ENCODE measurements around the gene STK10.
A peak's percentile ranks its signal among the peaks of the same experiment; 100 is the strongest.

Gene STK10

DNA sequence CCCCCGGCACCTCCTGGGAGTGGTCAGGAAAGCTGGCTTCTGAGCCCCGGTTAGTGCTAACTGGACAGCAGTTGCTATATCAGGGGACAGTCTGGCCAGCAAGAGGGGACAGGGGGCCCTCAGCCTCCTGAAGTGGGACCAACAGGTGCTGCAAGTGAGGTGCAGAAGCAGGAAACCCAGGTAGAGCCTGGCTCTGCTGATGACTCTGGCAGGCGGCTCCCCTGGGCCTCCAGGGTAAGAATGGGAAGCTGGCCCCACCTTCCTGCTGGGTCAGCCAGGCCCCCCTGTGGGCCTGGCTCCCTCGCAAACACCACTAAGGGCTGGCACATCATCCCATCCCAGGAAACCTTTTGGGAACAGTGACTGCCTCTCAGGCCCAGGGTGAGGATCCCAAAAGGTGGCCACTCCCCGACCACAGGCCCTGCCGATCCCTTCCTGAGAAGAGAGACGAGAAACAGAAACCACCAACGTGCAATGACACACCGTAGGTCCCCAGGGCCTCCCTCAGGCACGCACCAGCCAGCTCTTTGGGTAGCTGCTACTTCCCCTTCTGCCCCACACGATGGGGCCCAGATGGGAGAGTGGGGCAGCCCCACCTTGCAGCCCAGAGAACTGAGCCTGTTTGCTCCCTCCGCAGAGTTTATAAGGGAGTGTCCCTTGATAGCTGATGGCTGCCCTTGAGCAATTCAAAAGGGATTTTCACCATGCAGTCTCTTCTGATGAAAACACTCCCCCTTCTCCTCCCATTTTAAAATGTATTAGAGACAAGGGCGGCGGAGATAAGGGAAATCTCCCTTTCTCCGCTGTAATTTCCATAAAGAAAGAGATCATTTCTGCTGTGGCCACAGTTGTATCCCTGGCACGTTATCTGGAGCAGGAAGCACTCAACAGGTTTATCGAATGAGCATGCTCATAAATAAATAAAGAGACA lies 76.8 kb downstream of the STK10 start:
- WGBS, 2 experiments = 67% methylated on average over 16 of the region's 17 CpGs
- H3K9me3 ChIP-seq (ENCODE audit: control insufficient read depth, low read length) = no peaks in the 10 kb centered on the region

DNA sequence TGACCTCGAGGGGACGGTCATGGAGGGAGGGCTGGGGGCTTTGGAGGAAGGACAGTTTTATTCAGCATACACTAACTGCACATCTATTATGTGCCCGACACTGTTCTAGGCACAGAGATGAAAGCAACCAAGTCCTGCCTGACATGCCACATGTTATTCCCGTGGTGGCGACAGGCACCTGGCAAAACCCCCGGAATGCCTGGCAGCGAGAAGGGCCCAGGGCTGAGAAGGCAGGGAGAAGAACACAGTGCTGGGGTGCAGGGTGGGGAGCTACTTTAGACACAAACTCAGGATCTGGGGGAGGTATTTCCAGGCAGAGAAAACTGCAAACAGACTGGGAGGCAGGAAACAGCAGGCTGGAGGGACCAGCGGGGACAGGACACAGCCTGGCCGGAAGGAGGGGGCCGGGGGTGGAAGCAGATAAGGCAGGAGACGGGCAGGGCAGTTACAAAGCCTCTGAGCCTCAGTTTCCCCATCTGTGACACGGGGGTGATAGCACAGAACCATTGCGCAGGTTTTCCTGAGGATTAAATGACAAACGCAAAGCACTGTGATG lies 77.7 kb downstream of the STK10 start:
- Histone ChIP-seq H3K4me1 (ENCODE audit: control insufficient read depth, insufficient read depth, low read length) (peaks cover 6% of the 10 kb centered on the region), H3K9me3 (ENCODE audit: control insufficient read depth, low read length) (no peaks in the 10 kb centered on the region), H3K36me3 (ENCODE audit: control insufficient read depth, insufficient read depth, low read length) (no peaks in the 10 kb centered on the region), H3K27me3 (ENCODE audit: control insufficient read depth, insufficient read depth, low read length, poor library complexity, severe bottlenecking) (no peaks in the 10 kb centered on the region), H3K4me3 (ENCODE audit: insufficient read depth, low read depth, low read length) (no peak overlapping the region), H3K27ac (ENCODE audit: insufficient read depth, low read depth, low read length, poor library complexity, severe bottlenecking) (no peak overlapping the region)
- WGBS, 2 experiments = 85 to 88% methylated on average over 14 of the region's 14 CpGs

More for the DNA sequence above, 76.8 kb downstream of the STK10 start:
- no peak overlapping the region for H3K27ac ChIP-seq (ENCODE audit: insufficient read depth, low read depth, low read length, poor library complexity, severe bottlenecking)
- peaks cover 5% of the 10 kb centered on the region for H3K4me1 ChIP-seq (ENCODE audit: control insufficient read depth, insufficient read depth, low read length)
- H3K4me3 ChIP-seq (ENCODE audit: insufficient read depth, low read depth, low read length) = no peak overlapping the region
- no peaks in the 10 kb centered on the region for H3K27me3 ChIP-seq (ENCODE audit: control insufficient read depth, insufficient read depth, low read length, poor library complexity, severe bottlenecking)
- H3K36me3 ChIP-seq (ENCODE audit: control insufficient read depth, insufficient read depth, low read length) = no peaks in the 10 kb centered on the region

DNA sequence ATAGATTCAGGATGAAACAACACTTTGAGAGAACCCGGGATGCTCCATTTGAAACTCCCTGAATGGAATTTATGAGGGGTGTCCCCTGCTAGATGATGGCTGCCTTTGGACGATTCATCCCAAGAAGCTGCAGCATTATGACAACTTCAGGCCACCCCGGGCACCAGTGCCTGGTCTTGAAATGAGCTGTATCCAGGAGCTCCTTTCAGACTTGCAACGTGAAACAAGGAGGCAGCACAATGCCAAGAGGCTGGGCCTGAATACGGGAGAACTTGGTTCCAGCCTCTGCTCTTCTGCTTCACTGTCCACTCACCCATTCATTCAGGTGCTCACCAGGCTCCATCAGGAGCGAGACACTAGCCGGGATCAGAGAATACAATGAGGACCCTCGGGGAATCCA lies 78.3 kb downstream of the STK10 start:
- H3K4me3 ChIP-seq (ENCODE audit: insufficient read depth, low read depth, low read length) = no peak overlapping the region
- WGBS, 2 experiments = 83 to 89% methylated on average over 7 to 8 of the region's 8 CpGs
- peaks cover 6% of the 10 kb centered on the region for H3K4me1 ChIP-seq (ENCODE audit: control insufficient read depth, insufficient read depth, low read length)
- H3K9me3 ChIP-seq (ENCODE audit: control insufficient read depth, low read length) = no peaks in the 10 kb centered on the region
- no peaks in the 10 kb centered on the region for H3K27me3 ChIP-seq (ENCODE audit: control insufficient read depth, insufficient read depth, low read length, poor library complexity, severe bottlenecking)
- H3K27ac ChIP-seq (ENCODE audit: insufficient read depth, low read depth, low read length, poor library complexity, severe bottlenecking) = no peak overlapping the region
- H3K36me3 ChIP-seq (ENCODE audit: control insufficient read depth, insufficient read depth, low read length) = no peaks in the 10 kb centered on the region

DNA sequence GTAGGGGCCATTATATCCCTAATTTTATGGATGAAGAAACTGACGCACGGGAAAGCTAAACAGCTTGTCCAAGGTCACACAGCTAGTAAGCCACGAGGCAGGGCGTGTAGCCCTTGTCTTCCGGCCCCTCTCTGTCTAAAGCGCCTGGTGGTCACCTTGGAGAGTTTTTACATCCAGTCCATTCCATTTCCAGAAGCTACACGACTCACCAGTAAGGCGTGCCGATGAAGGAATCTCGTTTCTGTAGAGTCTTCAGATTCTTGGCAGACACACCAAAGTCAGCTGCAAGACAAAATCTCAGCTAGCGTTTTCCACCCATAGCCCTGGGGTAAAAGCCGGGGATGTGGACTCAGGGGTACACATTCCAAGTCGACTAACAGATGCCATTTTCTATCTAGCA lies 80.5 kb downstream of the STK10 start:
- WGBS, 2 experiments = 90 to 91% methylated on average over 13 of the region's 13 CpGs
- no peak overlapping the region for H3K27ac ChIP-seq (ENCODE audit: insufficient read depth, low read depth, low read length, poor library complexity, severe bottlenecking)
- no peak overlapping the region for H3K4me3 ChIP-seq (ENCODE audit: insufficient read depth, low read depth, low read length)
- H3K9me3 ChIP-seq (ENCODE audit: control insufficient read depth, low read length) = no peaks in the 10 kb centered on the region
- H3K4me1 ChIP-seq (ENCODE audit: control insufficient read depth, insufficient read depth, low read length) = peaks cover 23% of the 10 kb centered on the region
- no peaks in the 10 kb centered on the region for H3K27me3 ChIP-seq (ENCODE audit: control insufficient read depth, insufficient read depth, low read length, poor library complexity, severe bottlenecking)
- H3K36me3 ChIP-seq (ENCODE audit: control insufficient read depth, insufficient read depth, low read length) = no peaks in the 10 kb centered on the region

DNA sequence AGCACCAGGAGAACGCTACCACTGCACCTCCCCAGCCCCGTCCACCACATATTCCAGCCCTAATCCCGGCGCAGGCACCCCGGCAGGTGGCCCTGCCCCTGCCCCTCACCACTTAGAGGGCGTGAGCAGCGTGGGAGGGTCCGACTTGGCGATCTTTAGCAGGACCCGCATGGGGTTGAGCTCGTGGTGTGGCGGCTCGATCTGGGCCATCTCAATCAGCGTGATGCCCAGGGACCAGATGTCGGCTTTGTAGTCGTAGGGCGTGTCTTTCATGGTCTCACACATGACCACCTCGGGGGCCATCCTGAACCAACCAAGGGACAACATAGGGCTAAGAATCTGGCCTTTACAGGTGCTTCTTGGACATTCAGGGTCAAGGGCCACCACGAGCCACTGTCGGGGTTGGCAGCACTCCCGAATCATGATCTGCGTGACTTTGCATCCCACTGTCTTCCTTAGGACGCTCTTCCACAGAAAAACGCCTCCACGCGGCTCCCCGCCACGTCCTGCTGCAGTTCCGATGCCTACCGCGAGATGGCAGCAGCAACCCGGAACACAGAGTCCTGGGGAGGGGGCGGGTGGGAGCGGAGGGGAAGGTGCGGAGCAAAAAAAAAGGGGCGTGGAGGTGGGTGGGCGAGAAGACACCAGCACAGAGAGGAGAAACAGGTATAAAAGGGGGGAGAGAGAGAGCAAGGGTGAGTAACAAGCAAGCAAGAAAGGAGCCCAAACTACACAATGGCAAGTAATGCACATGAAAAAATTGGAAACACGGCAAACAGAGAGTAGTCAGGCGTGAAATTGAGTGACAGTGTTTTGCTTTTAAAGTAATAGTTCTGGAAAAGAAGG lies 81.3 kb downstream of the STK10 start:
- H3K4me3 ChIP-seq (ENCODE audit: insufficient read depth, low read depth, low read length) = no peak overlapping the region
- no peaks in the 10 kb centered on the region for H3K36me3 ChIP-seq (ENCODE audit: control insufficient read depth, insufficient read depth, low read length)
- H3K4me1 ChIP-seq (ENCODE audit: control insufficient read depth, insufficient read depth, low read length) = peaks cover 23% of the 10 kb centered on the region
- no peaks in the 10 kb centered on the region for H3K27me3 ChIP-seq (ENCODE audit: control insufficient read depth, insufficient read depth, low read length, poor library complexity, severe bottlenecking)
- H3K9me3 ChIP-seq (ENCODE audit: control insufficient read depth, low read length) = no peaks in the 10 kb centered on the region
- 35 to 37% methylated on average over 39 of the region's 39 CpGs for WGBS, 2 experiments
- H3K27ac ChIP-seq (ENCODE audit: insufficient read depth, low read depth, low read length, poor library complexity, severe bottlenecking) = no peak overlapping the region

DNA sequence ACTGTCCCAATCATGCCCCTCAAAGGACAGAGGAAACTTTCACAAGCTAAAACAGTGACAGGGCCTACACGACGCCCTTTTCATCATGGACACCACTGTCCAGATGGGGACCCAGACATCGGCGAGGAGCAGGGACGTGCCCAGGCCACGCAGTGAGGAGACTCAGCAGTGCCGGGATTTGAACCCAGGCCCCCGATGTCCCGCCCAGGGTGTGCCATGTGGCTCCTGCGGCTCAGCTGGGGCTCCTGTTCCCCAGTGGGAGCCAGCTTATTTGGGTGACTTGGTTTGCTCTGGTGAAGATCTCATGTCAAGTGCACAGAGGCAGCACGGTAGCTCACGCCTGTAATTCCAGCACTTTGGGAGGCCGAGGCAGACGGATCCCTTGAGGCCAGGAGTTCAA lies 82.2 kb downstream of the STK10 start:
- H3K4me1 ChIP-seq (ENCODE audit: control insufficient read depth, insufficient read depth, low read length) = peaks cover 23% of the 10 kb centered on the region
- H3K27me3 ChIP-seq (ENCODE audit: control insufficient read depth, insufficient read depth, low read length, poor library complexity, severe bottlenecking) = no peaks in the 10 kb centered on the region
- no peak overlapping the region for H3K27ac ChIP-seq (ENCODE audit: insufficient read depth, low read depth, low read length, poor library complexity, severe bottlenecking)
- H3K4me3 ChIP-seq (ENCODE audit: insufficient read depth, low read depth, low read length) = no peak overlapping the region
- no peaks in the 10 kb centered on the region for H3K36me3 ChIP-seq (ENCODE audit: control insufficient read depth, insufficient read depth, low read length)
- 94 to 96% methylated on average over 14 of the region's 14 CpGs for WGBS, 2 experiments
- no peaks in the 10 kb centered on the region for H3K9me3 ChIP-seq (ENCODE audit: control insufficient read depth, low read length)

DNA sequence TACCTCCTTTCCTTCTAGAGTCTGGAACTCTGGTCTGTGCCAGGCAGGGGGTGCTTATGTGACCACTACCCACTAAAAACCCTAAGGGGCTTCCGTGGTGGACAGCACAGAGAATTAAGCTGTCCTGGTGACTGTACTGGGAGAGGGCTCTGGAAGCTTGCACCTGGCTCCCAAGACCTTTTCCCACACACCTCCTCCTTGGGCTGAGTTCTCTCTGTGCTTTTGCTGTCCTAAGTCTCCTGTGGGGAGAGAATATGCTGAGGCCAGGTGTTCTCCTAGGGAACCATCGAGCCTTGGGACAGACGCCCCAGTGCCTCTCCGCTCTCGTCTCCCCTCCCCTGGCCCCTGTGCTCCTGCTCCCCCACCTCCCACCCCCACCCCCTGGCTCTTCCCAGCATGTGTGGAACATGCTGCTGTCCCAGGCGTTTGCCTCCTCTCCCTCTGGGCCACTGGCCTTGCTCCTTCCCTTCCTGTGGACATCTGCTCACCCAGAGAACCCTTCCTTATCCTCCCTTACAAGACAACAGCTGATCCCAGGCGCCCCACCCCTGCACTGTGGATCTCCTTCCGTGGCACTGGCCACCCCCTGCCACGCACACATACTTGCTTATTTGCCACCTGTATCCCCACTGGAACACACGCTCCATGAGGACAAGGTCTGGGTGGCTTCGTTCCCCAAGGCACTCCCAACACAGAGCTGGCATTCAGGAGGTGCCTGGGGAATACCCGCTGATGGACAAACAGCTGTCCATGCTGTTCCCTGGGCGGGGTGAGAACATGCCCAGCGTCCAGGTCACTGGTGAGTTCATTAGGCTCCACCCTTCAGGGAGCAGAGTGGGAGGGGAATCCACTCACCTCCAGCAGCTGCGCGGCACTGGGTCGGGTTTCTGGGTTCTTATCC lies 83.0 kb downstream of the STK10 start:
- Histone ChIP-seq H3K36me3 (ENCODE audit: control insufficient read depth, insufficient read depth, low read length) (no peaks in the 10 kb centered on the region), H3K9me3 (ENCODE audit: control insufficient read depth, low read length) (no peaks in the 10 kb centered on the region), H3K4me1 (ENCODE audit: control insufficient read depth, insufficient read depth, low read length) (peaks cover 23% of the 10 kb centered on the region), H3K27me3 (ENCODE audit: control insufficient read depth, insufficient read depth, low read length, poor library complexity, severe bottlenecking) (no peaks in the 10 kb centered on the region), H3K4me3 (ENCODE audit: insufficient read depth, low read depth, low read length) (no peak overlapping the region), H3K27ac (ENCODE audit: insufficient read depth, low read depth, low read length, poor library complexity, severe bottlenecking) (no peak overlapping the region)
- WGBS, 2 experiments = 91 to 92% methylated on average over 17 of the region's 17 CpGs

DNA sequence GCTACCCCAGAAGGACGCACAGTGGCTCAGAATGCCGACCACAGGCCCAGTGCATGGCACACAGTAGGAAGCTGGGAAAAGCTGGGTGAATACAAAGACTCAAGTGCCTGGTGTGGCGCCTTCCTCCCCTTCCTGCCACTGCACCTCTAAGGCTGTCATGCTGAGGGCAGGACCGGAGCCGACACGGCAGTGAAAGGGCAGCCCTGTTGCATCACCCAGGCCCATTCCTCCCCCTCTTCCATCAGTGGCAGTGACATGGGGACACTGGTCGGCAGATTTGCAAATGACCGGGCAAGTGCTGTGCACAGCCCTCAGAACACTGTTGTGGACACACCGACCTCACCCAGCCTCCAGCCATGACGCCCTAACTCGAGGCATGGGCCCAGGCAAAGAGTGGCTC lies 84.0 kb downstream of the STK10 start:
- Histone ChIP-seq H3K27me3 (ENCODE audit: control insufficient read depth, insufficient read depth, low read length, poor library complexity, severe bottlenecking) (no peaks in the 10 kb centered on the region), H3K9me3 (ENCODE audit: control insufficient read depth, low read length) (no peaks in the 10 kb centered on the region), H3K4me1 (ENCODE audit: control insufficient read depth, insufficient read depth, low read length) (peaks cover 23% of the 10 kb centered on the region), H3K27ac (ENCODE audit: insufficient read depth, low read depth, low read length, poor library complexity, severe bottlenecking) (peak overlapping the region; percentile 60), H3K4me3 (ENCODE audit: insufficient read depth, low read depth, low read length) (no peak overlapping the region), H3K36me3 (ENCODE audit: control insufficient read depth, insufficient read depth, low read length) (no peaks in the 10 kb centered on the region)
- WGBS, 2 experiments = 53 to 59% methylated on average over 11 of the region's 11 CpGs

DNA sequence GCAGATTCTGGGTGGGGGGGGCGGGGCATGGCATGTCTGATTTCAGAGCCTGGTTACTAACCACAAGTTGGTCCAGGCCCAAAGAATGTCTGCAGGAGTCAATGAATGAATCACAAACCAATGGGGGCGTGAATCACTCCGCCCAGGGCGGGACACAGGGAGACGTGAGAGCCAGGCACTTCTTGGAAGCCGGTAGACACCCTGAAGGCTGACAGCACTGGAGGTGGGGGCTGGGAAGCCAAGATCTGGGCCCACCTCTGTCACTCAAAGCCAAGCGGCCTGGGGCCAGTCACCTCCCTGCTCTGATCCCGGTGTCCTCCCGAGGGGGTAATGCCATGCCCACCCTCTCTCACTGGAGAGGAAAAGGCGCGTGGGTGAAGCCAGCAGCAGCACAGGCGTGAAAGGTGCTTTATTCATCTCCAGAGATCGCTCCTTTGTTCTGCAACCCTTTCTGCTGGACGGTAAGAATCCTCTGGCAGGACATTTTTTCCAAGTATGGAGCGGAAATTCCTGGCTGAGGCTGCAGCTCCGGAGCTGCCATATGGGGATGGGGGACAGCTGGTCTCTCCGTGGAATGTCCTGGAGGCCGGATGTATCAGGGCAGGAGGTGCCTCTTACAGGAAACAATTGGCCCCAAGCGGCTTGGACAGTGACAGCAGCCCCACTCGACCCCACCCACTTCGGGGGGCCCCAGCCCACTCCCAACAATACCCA lies 85.0 kb downstream of the STK10 start:
- peaks cover 23% of the 10 kb centered on the region for H3K4me1 ChIP-seq (ENCODE audit: control insufficient read depth, insufficient read depth, low read length)
- no peaks in the 10 kb centered on the region for H3K36me3 ChIP-seq (ENCODE audit: control insufficient read depth, insufficient read depth, low read length)
- no peaks in the 10 kb centered on the region for H3K27me3 ChIP-seq (ENCODE audit: control insufficient read depth, insufficient read depth, low read length, poor library complexity, severe bottlenecking)
- H3K9me3 ChIP-seq (ENCODE audit: control insufficient read depth, low read length) = no peaks in the 10 kb centered on the region
- no peak overlapping the region for H3K4me3 ChIP-seq (ENCODE audit: insufficient read depth, low read depth, low read length)
- WGBS, 2 experiments = 46 to 50% methylated on average over 21 of the region's 21 CpGs
- peak overlapping the region; percentile 73 for H3K27ac ChIP-seq (ENCODE audit: insufficient read depth, low read depth, low read length, poor library complexity, severe bottlenecking)

Data from ectodermal cell (in vitro differentiated cells).